ENCODE data around the gene LZTS2.
A peak's percentile ranks its signal among the peaks of the same experiment; 100 is the strongest.
"Not testable (repeated sequence)": the region's sequence is repeated elsewhere in the genome, so short reads cannot be mapped to it uniquely, and the experiment has no call there.

The LZTS2 gene

GRCh38 chr10:101028446-101029337, 29.1 kb downstream of the LZTS2 start:
- Histone ChIP-seq H3K36me3 (ENCODE audit: insufficient read depth, low read length) (no peaks in the 10 kb centered on the region), H3K27ac (ENCODE audit: low read depth, low read length) (no peak overlapping the region), H3K27me3 (ENCODE audit: insufficient read depth, low read length) (no peaks in the 10 kb centered on the region), H2AFZ (ENCODE audit: low read length, unreplicated experiment) (no peak overlapping the region), H3K4me3 (ENCODE audit: low read depth, low read length) (no peak overlapping the region), H3K79me2 (ENCODE audit: control insufficient read depth, insufficient read depth, low read length, unreplicated experiment) (peaks cover 8% of the 10 kb centered on the region), H3K4me1 (ENCODE audit: control insufficient read depth, insufficient read depth, low read length, unreplicated experiment) (peaks cover 12% of the 10 kb centered on the region)

GRCh38 chr10:101029520-101030295, 30.1 kb downstream of the LZTS2 start:
- H3K4me1 ChIP-seq (ENCODE audit: control insufficient read depth, insufficient read depth, low read length, unreplicated experiment) = peaks cover 12% of the 10 kb centered on the region
- H2AFZ ChIP-seq (ENCODE audit: low read length, unreplicated experiment) = no peak overlapping the region
- no peak overlapping the region for H3K27ac ChIP-seq (ENCODE audit: low read depth, low read length)
- no peaks in the 10 kb centered on the region; the same call in 1 of the 2 replicates for H3K36me3 ChIP-seq (ENCODE audit: insufficient read depth, low read length)
- H3K79me2 ChIP-seq (ENCODE audit: control insufficient read depth, insufficient read depth, low read length, unreplicated experiment) = peaks cover 16% of the 10 kb centered on the region
- no peaks in the 10 kb centered on the region for H3K27me3 ChIP-seq (ENCODE audit: insufficient read depth, low read length)
- H3K4me3 ChIP-seq (ENCODE audit: low read depth, low read length) = no peak overlapping the region

GRCh38 chr10:101030496-101031127, 31.0 kb downstream of the LZTS2 start:
- peak overlapping the region; percentile 99 for H3K4me3 ChIP-seq (ENCODE audit: low read depth, low read length)
- H3K27ac ChIP-seq (ENCODE audit: low read depth, low read length) = no peak overlapping the region
- H2AFZ ChIP-seq (ENCODE audit: low read length, unreplicated experiment) = no peak overlapping the region

GRCh38 chr10:101031128-101031795, 31.7 kb downstream of the LZTS2 start, which contains the start of the genes PDZD7 and SFXN3:
TSS of gene PDZD7 (minus strand) at chr10:101031129. CDS start at chr10:101030219, 910 bp downstream.
TSS of gene SFXN3 (plus strand) at chr10:101031234. CDS start at chr10:101034695, 3,461 bp downstream.
- peak within 1 kb of the TSS; percentile 98 for H3K27ac ChIP-seq (ENCODE audit: low read depth, low read length)
- no peaks in the 10 kb centered on the region for H3K27me3 ChIP-seq (ENCODE audit: insufficient read depth, low read length)
- H3K4me1 ChIP-seq (ENCODE audit: control insufficient read depth, insufficient read depth, low read length, unreplicated experiment) = peaks cover 12% of the 10 kb centered on the region

More at GRCh38 chr10:101030496-101031127, 31.0 kb downstream of the LZTS2 start:
- Histone ChIP-seq H3K36me3 (ENCODE audit: insufficient read depth, low read length) (peaks cover 4% of the 10 kb centered on the region; the same call in 1 of the 2 replicates), H3K4me1 (ENCODE audit: control insufficient read depth, insufficient read depth, low read length, unreplicated experiment) (peaks cover 12% of the 10 kb centered on the region), H3K27me3 (ENCODE audit: insufficient read depth, low read length) (no peaks in the 10 kb centered on the region), H3K79me2 (ENCODE audit: control insufficient read depth, insufficient read depth, low read length, unreplicated experiment) (peaks cover 24% of the 10 kb centered on the region)

GRCh38 chr10:101031796-101032636, 32.4 kb downstream of the LZTS2 start:
- Histone ChIP-seq H3K79me2 (ENCODE audit: control insufficient read depth, insufficient read depth, low read length, unreplicated experiment) (peaks cover 25% of the 10 kb centered on the region), H3K4me3 (ENCODE audit: low read depth, low read length) (peak overlapping the region; percentile 99), H3K27ac (ENCODE audit: low read depth, low read length) (peak overlapping the region; percentile 98), H2AFZ (ENCODE audit: low read length, unreplicated experiment) (peak overlapping the region; percentile 82), H3K4me1 (ENCODE audit: control insufficient read depth, insufficient read depth, low read length, unreplicated experiment) (peaks cover 12% of the 10 kb centered on the region), H3K27me3 (ENCODE audit: insufficient read depth, low read length) (no peaks in the 10 kb centered on the region), H3K36me3 (ENCODE audit: insufficient read depth, low read length) (peaks cover 4% of the 10 kb centered on the region; the same call in 1 of the 2 replicates)

More at GRCh38 chr10:101031128-101031795, 31.7 kb downstream of the LZTS2 start, which contains the start of the genes PDZD7 and SFXN3:
- Histone ChIP-seq H3K36me3 (ENCODE audit: insufficient read depth, low read length) (peaks cover 4% of the 10 kb centered on the region; the same call in 1 of the 2 replicates), H3K79me2 (ENCODE audit: control insufficient read depth, insufficient read depth, low read length, unreplicated experiment) (peaks cover 25% of the 10 kb centered on the region), H2AFZ (ENCODE audit: low read length, unreplicated experiment) (peak within 1 kb of the TSS; percentile 82), H3K4me3 (ENCODE audit: low read depth, low read length) (peak within 1 kb of the TSS; percentile 99)

- Histone ChIP-seq H3K4me3 (ENCODE audit: low read depth, low read length) (peak overlapping the region; percentile 99), H3K36me3 (ENCODE audit: insufficient read depth, low read length) (peaks cover 10% of the 10 kb centered on the region; the same call in 1 of the 2 replicates), H3K79me2 (ENCODE audit: control insufficient read depth, insufficient read depth, low read length, unreplicated experiment) (peaks cover 25% of the 10 kb centered on the region), H3K27ac (ENCODE audit: low read depth, low read length) (peak overlapping the region; percentile 98), H2AFZ (ENCODE audit: low read length, unreplicated experiment) (peak overlapping the region; percentile 71), H3K27me3 (ENCODE audit: insufficient read depth, low read length) (no peaks in the 10 kb centered on the region), H3K4me1 (ENCODE audit: control insufficient read depth, insufficient read depth, low read length, unreplicated experiment) (peaks cover 12% of the 10 kb centered on the region)
Observed at GRCh38 chr10:101032637-101033224, 33.1 kb downstream of the LZTS2 start.

- Histone ChIP-seq H3K4me1 (ENCODE audit: control insufficient read depth, insufficient read depth, low read length, unreplicated experiment) (peaks cover 12% of the 10 kb centered on the region), H3K27ac (ENCODE audit: low read depth, low read length) (peak overlapping the region; percentile 98), H3K36me3 (ENCODE audit: insufficient read depth, low read length) (peaks cover 10% of the 10 kb centered on the region; the same call in 1 of the 2 replicates), H2AFZ (ENCODE audit: low read length, unreplicated experiment) (no peak overlapping the region), H3K4me3 (ENCODE audit: low read depth, low read length) (peak overlapping the region; percentile 99), H3K27me3 (ENCODE audit: insufficient read depth, low read length) (no peaks in the 10 kb centered on the region), H3K79me2 (ENCODE audit: control insufficient read depth, insufficient read depth, low read length, unreplicated experiment) (peaks cover 25% of the 10 kb centered on the region)
Observed at GRCh38 chr10:101033276-101033675, 33.7 kb downstream of the LZTS2 start.

GRCh38 chr10:101034404-101034803, 34.8 kb downstream of the LZTS2 start:
- not testable (repeated sequence) for H2AFZ ChIP-seq (ENCODE audit: low read length, unreplicated experiment); H3K4me3 ChIP-seq (ENCODE audit: low read depth, low read length); H3K27ac ChIP-seq (ENCODE audit: low read depth, low read length); H3K27me3 ChIP-seq (ENCODE audit: insufficient read depth, low read length)
- Histone ChIP-seq H3K79me2 (ENCODE audit: control insufficient read depth, insufficient read depth, low read length, unreplicated experiment) (peaks cover 25% of the 10 kb centered on the region), H3K36me3 (ENCODE audit: insufficient read depth, low read length) (peaks cover 10% of the 10 kb centered on the region; the same call in 1 of the 2 replicates), H3K4me1 (ENCODE audit: control insufficient read depth, insufficient read depth, low read length, unreplicated experiment) (peaks cover 12% of the 10 kb centered on the region)

- H3K79me2 ChIP-seq (ENCODE audit: control insufficient read depth, insufficient read depth, low read length, unreplicated experiment) = peaks cover 25% of the 10 kb centered on the region
- no peak overlapping the region for H3K27ac ChIP-seq (ENCODE audit: low read depth, low read length)
- H3K4me1 ChIP-seq (ENCODE audit: control insufficient read depth, insufficient read depth, low read length, unreplicated experiment) = peaks cover 12% of the 10 kb centered on the region
- peaks cover 10% of the 10 kb centered on the region; the same call in 1 of the 2 replicates for H3K36me3 ChIP-seq (ENCODE audit: insufficient read depth, low read length)
- H3K27me3 ChIP-seq (ENCODE audit: insufficient read depth, low read length) = no peaks in the 10 kb centered on the region
- no peak overlapping the region for H2AFZ ChIP-seq (ENCODE audit: low read length, unreplicated experiment)
- H3K4me3 ChIP-seq (ENCODE audit: low read depth, low read length) = no peak overlapping the region
Observed at GRCh38 chr10:101035314-101035713, 35.7 kb downstream of the LZTS2 start.
